GM18858 (cell line): ENCODE results near the gene GFOD2.
"Not testable (repeated sequence)": the region's sequence is repeated elsewhere in the genome, so short reads cannot be mapped to it uniquely, and the experiment has no call there.

Experiments used
- ATAC-seq: cut with Tn5 transposase; IDR thresholded peaks from one replicate; pipeline ENCODE4 v1.9.1; 2021; ENCODE audit not compliant: unreplicated experiment

GFOD2 gene

GRCh38 chr16:67707210-67707609 is 11.9 kb downstream of the GFOD2 start:
- no peak for ATAC-seq

GRCh38 chr16:67704110-67704509 is 15.0 kb downstream of the GFOD2 start:
- no peak for ATAC-seq

DNA sequence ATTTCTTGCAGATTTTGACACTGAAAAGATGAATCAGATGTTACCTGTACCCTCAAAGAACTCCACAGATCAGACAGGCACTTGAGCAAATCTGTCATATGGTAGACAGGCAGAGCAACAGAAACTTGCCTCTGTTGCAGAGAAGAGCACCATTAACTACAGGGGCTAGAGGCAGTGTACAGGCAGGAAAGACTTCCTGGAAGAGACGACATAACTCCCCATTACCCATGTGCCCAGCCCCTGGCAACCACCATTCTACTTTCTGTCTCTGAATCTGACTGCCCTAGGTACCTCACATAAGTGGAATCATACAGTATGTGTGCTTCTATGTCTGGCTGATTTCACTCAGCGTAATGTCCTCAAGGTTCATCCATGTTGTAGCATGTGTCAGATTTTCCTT is 15.5 kb downstream of the GFOD2 start:
- no peak for ATAC-seq

- no peak for ATAC-seq
Observed at GRCh38 chr16:67702130-67702529, 17.0 kb downstream of the GFOD2 start.

GRCh38 chr16:67701420-67701819 is 17.7 kb downstream of the GFOD2 start:
- ATAC-seq = no peak

DNA sequence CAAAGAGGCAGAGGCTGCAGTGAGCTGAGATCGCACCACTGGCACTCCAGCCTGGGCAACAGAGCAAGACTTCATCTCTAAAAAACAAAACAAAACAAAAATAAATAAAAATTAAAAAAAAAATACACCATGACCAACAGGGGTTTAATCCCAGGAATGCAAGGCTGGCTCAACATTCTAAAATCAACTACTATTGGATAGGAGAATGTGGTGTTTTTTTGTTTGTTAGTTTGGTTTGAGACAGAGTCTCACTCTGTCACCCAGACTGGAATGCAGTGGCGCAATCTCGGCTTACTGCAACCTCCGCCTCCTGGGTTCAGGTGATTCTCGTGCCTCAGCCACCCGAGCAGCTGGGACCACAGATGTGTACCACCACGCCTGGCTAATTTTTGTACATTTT is 19.9 kb downstream of the GFOD2 start:
- ATAC-seq = no peak

GRCh38 chr16:67697422-67698185 is 21.5 kb downstream of the GFOD2 start:
- no peak for ATAC-seq

DNA sequence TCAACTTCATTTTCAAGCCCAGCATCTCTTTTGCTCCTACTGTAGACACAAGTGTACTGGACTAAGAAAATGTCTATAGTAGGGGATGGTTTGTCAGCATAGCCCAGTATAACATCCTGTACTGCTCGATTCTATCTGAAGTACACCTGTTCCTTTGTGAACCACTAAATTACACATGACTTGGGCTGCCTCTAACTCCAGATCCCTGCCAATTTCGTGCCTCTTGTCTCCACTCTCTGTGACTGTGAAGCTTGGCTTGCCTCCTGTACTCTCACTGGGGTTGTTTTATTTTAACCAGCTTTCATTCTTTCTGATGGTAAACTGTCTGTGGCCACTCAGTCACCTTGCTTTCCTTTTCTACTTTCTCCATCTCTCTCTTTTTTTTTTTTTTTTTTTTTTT is 24.5 kb downstream of the GFOD2 start:
- ATAC-seq = no peak

DNA sequence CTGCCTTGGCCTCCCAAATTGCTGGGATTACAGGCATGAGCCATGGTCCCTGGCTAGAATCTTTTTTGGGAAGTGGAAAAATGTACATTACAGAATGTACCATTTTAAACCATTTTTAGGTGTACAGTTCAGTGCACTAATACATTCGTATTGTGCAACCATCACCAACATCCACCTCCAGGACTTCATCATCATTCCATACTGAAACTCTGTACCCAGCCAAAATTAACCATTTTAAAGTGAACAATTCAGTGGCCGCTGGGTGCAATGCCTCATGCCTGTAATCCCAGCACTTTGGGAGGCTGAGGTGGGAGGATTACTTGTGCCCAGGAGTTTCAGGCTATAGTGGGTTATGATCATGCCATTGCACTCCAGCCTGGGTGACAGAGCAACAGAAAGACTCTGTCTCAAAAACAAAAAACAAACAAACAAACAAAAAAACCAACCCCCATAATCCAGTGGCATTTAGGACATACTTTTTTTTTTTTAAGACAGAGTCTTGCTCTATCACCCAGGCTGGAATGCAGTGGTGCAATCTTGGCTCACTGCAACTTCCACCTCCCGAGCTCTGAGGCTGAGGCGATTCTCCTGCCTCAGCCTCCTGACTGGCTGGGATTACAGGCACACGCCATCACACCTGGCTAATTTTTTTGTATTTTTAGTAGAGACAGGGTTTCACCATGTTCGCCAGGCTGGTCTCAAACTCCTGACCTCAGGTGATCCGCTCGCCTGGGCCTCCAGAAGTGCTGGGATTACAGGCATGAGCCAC is 25.4 kb downstream of the GFOD2 start:
- not testable (repeated sequence) for ATAC-seq

GRCh38 chr16:67685388-67686112 is 33.6 kb downstream of the GFOD2 start:
- ATAC-seq = no peak

- no peak for ATAC-seq
Observed at GRCh38 chr16:67683767-67684166, 35.3 kb downstream of the GFOD2 start.

- ATAC-seq = no peak
Observed at GRCh38 chr16:67679935-67680897, 38.9 kb downstream of the GFOD2 start.

GRCh38 chr16:67678354-67679023 is 40.6 kb downstream of the GFOD2 start:
- no peak for ATAC-seq

DNA sequence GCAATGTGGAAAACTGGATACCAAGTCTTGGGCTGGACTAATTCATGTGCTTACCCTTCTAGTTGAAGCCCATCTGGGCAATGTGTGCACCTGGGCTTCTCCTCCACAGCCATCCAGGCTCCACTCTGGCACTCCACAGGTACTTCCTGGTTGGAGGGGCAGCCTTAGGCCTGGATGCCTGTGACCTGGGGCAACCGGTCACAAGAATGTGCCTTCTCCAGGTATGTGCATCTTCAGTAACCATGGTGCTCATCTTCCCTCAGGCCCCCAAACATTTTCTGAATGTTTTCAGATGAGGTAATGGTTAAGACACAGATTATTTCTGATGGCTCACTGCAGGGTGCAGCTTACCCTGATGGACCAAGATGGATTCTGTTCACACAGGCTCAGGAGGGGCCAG is 41.4 kb downstream of the GFOD2 start:
- no peak for ATAC-seq

DNA sequence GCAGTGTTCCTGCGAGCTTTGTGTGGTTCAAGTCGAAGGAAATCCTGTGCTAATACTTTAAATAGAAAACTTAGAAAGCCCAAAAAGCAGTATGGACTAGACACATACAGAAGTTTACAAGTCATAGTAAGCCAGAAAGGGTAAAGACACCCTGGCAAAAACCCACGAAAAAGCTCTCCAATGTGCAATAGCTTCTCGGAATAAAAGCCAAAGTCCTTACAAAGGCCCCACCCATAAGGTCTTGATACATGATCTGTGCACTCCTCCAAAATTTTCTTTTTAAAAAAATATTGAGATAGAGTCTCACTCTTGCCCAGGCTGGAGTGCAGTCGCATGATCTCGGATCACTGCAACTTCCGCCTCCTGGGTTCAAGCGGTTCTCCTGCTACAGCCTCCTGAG is 42.2 kb downstream of the GFOD2 start:
- ATAC-seq = no peak

GRCh38 chr16:67676516-67676915 is 42.6 kb downstream of the GFOD2 start:
- no peak for ATAC-seq

GRCh38 chr16:67675999-67676398 is 43.1 kb downstream of the GFOD2 start:
- no peak for ATAC-seq

DNA sequence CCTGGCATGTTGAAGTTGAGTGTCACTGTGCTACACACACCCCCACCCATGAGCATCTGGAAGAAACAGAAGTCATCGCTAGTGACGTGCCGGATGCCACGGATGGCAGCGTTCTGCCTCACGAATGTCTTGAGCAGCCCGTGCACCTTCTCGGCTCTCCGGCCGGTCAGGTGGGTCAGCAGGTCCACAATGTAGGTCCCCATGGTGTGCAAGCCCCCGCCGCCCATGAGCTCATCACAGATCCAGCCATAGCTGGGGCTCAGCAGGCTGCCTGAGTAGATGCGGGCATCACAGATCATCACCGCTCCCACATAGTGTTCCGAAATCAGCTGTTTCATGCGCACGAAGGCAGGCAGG is 43.6 kb downstream of the GFOD2 start:
- ATAC-seq = no peak

DNA sequence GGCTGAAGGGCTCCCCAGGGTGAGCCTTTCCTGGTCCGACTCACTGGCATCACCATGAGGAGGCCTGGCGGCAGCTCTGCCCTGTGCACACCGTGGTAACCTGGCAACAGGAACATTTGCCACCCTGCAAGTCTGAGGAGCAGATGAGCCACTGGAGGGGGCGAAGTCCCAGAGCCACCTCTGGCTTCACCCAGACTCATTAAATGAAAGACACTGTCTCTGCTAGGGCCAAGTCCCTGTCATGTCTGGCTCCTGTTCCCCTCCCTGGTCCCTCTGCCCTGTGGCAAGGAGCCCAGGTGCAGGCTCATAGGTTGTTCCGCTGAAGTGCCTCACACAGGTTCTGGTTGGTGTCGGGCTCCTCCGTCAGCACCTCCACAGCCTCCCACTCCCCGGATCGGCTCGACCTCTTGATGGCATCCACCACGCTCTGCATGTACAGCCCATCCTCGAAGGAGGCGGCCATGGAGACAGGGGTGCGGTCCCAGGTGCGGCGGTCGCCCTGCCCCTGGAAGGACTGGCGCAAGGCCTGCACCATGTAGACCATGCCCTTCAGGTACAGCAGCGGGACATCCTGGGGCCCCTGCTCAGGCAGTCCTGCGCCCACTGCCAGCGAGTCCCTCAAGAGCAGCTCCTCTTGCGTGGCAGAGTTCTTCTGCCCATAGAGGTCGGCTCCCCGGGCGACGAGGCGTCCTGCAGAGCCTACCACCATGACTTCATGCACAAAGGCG is 44.1 kb downstream of the GFOD2 start:
- ATAC-seq = no peak
